IPS-18a (cell line): Measurements from ENCODE around the gene MAP4K5.

Source experiments
- H3K27ac ChIP-seq: one replicate; pipeline ENCODE4 v1.5.1; 2013; ENCODE audit warnings: low read length
- H3K27me3 ChIP-seq: one replicate; pipeline ENCODE4 v1.6.1; 2013; ENCODE audit warnings: mild to moderate bottlenecking, low read length; ENCODE audit not compliant: control insufficient read depth, insufficient read depth
- H3K36me3 ChIP-seq: one replicate; pipeline ENCODE4 v1.6.1; 2013; ENCODE audit warnings: low read depth, low read length; ENCODE audit not compliant: control insufficient read depth
- H3K4me1 ChIP-seq: one replicate; pipeline ENCODE4 v1.6.1; 2013; ENCODE audit warnings: low read depth, low read length; ENCODE audit not compliant: control insufficient read depth
- H3K4me3 ChIP-seq: one replicate; pipeline ENCODE4 v1.5.1; 2013; ENCODE audit warnings: low read length
- H3K9ac ChIP-seq: one replicate; pipeline ENCODE4 v1.6.1; 2013; ENCODE audit warnings: mild to moderate bottlenecking, low read length, moderate library complexity
- H3K9me3 ChIP-seq: one replicate; pipeline ENCODE4 v1.6.1; 2013; ENCODE audit warnings: low read depth, low read length; ENCODE audit not compliant: control insufficient read depth

Gene MAP4K5

GRCh38 chr14:50396631-50397389 lies 135.6 kb downstream of the MAP4K5 start, which contains the start of gene CDKL1:
Gene CDKL1 (minus strand): TSS chr14:50396881. CDS start chr14:50395868, 1,013 bp downstream.
- H3K9ac ChIP-seq, result peak within 1 kb of the TSS; percentile 76
- H3K27me3 ChIP-seq, result peaks cover 28% of the 10 kb centered on the region
- H3K36me3 ChIP-seq, result no peaks in the 10 kb centered on the region
- H3K9me3 ChIP-seq, result no peaks in the 10 kb centered on the region
- H3K4me1 ChIP-seq, result peaks cover 14% of the 10 kb centered on the region
- peak within 1 kb of the TSS; percentile 68 for H3K4me3 ChIP-seq
- no peak within 1 kb of the TSS for H3K27ac ChIP-seq

GRCh38 chr14:50395448-50395847 lies 136.9 kb downstream of the MAP4K5 start:
- Histone ChIP-seq H3K27me3 (peaks cover 28% of the 10 kb centered on the region), H3K36me3 (no peaks in the 10 kb centered on the region), H3K4me3 (peak overlapping the region; percentile 68), H3K4me1 (peaks cover 10% of the 10 kb centered on the region), H3K9ac (no peak overlapping the region), H3K27ac (no peak overlapping the region), H3K9me3 (no peaks in the 10 kb centered on the region)

- Histone ChIP-seq H3K9ac (no peak overlapping the region), H3K9me3 (no peaks in the 10 kb centered on the region), H3K27me3 (peaks cover 28% of the 10 kb centered on the region), H3K4me1 (peaks cover 10% of the 10 kb centered on the region), H3K27ac (no peak overlapping the region), H3K36me3 (no peaks in the 10 kb centered on the region), H3K4me3 (no peak overlapping the region)
These were observed 137.7 kb downstream of the MAP4K5 start for GRCh38 chr14:50394713-50395112.

GRCh38 chr14:50389668-50390441 lies 142.5 kb downstream of the MAP4K5 start:
- no peak overlapping the region for H3K9ac ChIP-seq
- H3K27ac ChIP-seq, result no peak overlapping the region
- no peaks in the 10 kb centered on the region for H3K9me3 ChIP-seq

GRCh38 chr14:50388256-50388931 lies 144.0 kb downstream of the MAP4K5 start:
- Histone ChIP-seq H3K27me3 (no peaks in the 10 kb centered on the region), H3K36me3 (no peaks in the 10 kb centered on the region), H3K9ac (no peak overlapping the region), H3K27ac (no peak overlapping the region), H3K9me3 (no peaks in the 10 kb centered on the region), H3K4me1 (peaks cover 6% of the 10 kb centered on the region), H3K4me3 (no peak overlapping the region)

More at GRCh38 chr14:50389668-50390441, 142.5 kb downstream of the MAP4K5 start:
- H3K4me3 ChIP-seq, result no peak overlapping the region
- peaks cover 6% of the 10 kb centered on the region for H3K4me1 ChIP-seq
- H3K27me3 ChIP-seq, result no peaks in the 10 kb centered on the region
- no peaks in the 10 kb centered on the region for H3K36me3 ChIP-seq

- peaks cover 6% of the 10 kb centered on the region for H3K4me1 ChIP-seq
These were observed 144.8 kb downstream of the MAP4K5 start for GRCh38 chr14:50387548-50387947.

GRCh38 chr14:50383618-50384225 lies 148.6 kb downstream of the MAP4K5 start:
- H3K27ac ChIP-seq, result no peak overlapping the region
- no peak overlapping the region for H3K9ac ChIP-seq
- H3K9me3 ChIP-seq, result no peaks in the 10 kb centered on the region
- H3K27me3 ChIP-seq, result no peaks in the 10 kb centered on the region
- H3K4me3 ChIP-seq, result no peak overlapping the region
- H3K36me3 ChIP-seq, result no peaks in the 10 kb centered on the region
- H3K4me1 ChIP-seq, result peaks cover 6% of the 10 kb centered on the region

More at GRCh38 chr14:50387548-50387947, 144.8 kb downstream of the MAP4K5 start:
- no peaks in the 10 kb centered on the region for H3K9me3 ChIP-seq
- no peak overlapping the region for H3K27ac ChIP-seq
- H3K9ac ChIP-seq, result no peak overlapping the region
- no peaks in the 10 kb centered on the region for H3K36me3 ChIP-seq
- H3K27me3 ChIP-seq, result no peaks in the 10 kb centered on the region
- no peak overlapping the region for H3K4me3 ChIP-seq

GRCh38 chr14:50381823-50382287 lies 150.5 kb downstream of the MAP4K5 start:
- no peak overlapping the region for H3K4me3 ChIP-seq

GRCh38 chr14:50381008-50381407 lies 151.4 kb downstream of the MAP4K5 start:
- no peaks in the 10 kb centered on the region for H3K36me3 ChIP-seq
- no peaks in the 10 kb centered on the region for H3K9me3 ChIP-seq
- no peak overlapping the region for H3K9ac ChIP-seq
- no peak overlapping the region for H3K4me3 ChIP-seq
- no peaks in the 10 kb centered on the region for H3K27me3 ChIP-seq
- H3K4me1 ChIP-seq, result no peaks in the 10 kb centered on the region
- no peak overlapping the region for H3K27ac ChIP-seq

More at GRCh38 chr14:50381823-50382287, 150.5 kb downstream of the MAP4K5 start:
- Histone ChIP-seq H3K27ac (no peak overlapping the region), H3K9ac (no peak overlapping the region), H3K27me3 (no peaks in the 10 kb centered on the region), H3K9me3 (no peaks in the 10 kb centered on the region), H3K36me3 (no peaks in the 10 kb centered on the region), H3K4me1 (no peaks in the 10 kb centered on the region)

GRCh38 chr14:50380455-50380854 lies 151.9 kb downstream of the MAP4K5 start:
- H3K36me3 ChIP-seq, result no peaks in the 10 kb centered on the region
- no peak overlapping the region for H3K4me3 ChIP-seq
- no peak overlapping the region for H3K27ac ChIP-seq
- H3K4me1 ChIP-seq, result no peaks in the 10 kb centered on the region
- H3K9me3 ChIP-seq, result no peaks in the 10 kb centered on the region
- no peaks in the 10 kb centered on the region for H3K27me3 ChIP-seq
- H3K9ac ChIP-seq, result no peak overlapping the region

- H3K4me1 ChIP-seq, result no peaks in the 10 kb centered on the region
These were observed 152.8 kb downstream of the MAP4K5 start for GRCh38 chr14:50379563-50379962.

More at GRCh38 chr14:50379563-50379962, 152.8 kb downstream of the MAP4K5 start:
- no peak overlapping the region for H3K4me3 ChIP-seq
- H3K27me3 ChIP-seq, result no peaks in the 10 kb centered on the region
- no peak overlapping the region for H3K27ac ChIP-seq
- no peaks in the 10 kb centered on the region for H3K36me3 ChIP-seq
- no peak overlapping the region for H3K9ac ChIP-seq
- H3K9me3 ChIP-seq, result no peaks in the 10 kb centered on the region
